ENCODE data around the gene POMC.

- no peak for TF ChIP-seq EZH2 (IDR thresholded peaks at IDR 0.05; ENCODE audit: borderline replicate concordance, low read length)
- TF ChIP-seq, protein P1, sequence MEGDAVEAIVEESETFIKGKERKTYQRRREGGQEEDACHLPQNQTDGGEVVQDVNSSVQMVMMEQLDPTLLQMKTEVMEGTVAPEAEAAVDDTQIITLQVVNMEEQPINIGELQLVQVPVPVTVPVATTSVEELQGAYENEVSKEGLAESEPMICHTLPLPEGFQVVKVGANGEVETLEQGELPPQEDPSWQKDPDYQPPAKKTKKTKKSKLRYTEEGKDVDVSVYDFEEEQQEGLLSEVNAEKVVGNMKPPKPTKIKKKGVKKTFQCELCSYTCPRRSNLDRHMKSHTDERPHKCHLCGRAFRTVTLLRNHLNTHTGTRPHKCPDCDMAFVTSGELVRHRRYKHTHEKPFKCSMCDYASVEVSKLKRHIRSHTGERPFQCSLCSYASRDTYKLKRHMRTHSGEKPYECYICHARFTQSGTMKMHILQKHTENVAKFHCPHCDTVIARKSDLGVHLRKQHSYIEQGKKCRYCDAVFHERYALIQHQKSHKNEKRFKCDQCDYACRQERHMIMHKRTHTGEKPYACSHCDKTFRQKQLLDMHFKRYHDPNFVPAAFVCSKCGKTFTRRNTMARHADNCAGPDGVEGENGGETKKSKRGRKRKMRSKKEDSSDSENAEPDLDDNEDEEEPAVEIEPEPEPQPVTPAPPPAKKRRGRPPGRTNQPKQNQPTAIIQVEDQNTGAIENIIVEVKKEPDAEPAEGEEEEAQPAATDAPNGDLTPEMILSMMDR (IDR thresholded peaks at IDR 0.05; ENCODE audit: low read length): no peak
Measured at GRCh38 chr2:25168256-25169072, at the start of gene POMC.

Data from OCI-LY1 (cell line).